Effector memory CD8-positive, alpha-beta T cell (primary cell): ENCODE data around the gene FGR.

ENCODE experiments used
- ATAC-seq: fragments of 150-1000 bp; cut with Tn5 transposase; replicated peaks from 2 replicates; pipeline ENCODE4 v1.10.0; 2021; ENCODE audit warnings: mild to moderate bottlenecking, moderate library complexity
- DNase-seq, 3 experiments: peaks; one replicate each; pipeline ENCODE4 v3.0.0; 2021
- H3K27ac Mint-ChIP-seq, 2 donors: one replicate each; pipeline ENCODE4 v1.8.0; 2022; ENCODE audit warnings: mild to moderate bottlenecking in 2 of 2, mixed read lengths in 2 of 2, moderate library complexity in 2 of 2
- H3K27me3 Mint-ChIP-seq, 2 donors: one replicate each; pipeline ENCODE4 v1.8.0; 2022; ENCODE audit warnings: mixed read lengths in 2 of 2
- H3K36me3 Mint-ChIP-seq: one replicate; pipeline ENCODE4 v1.8.0; 2022; ENCODE audit warnings: mild to moderate bottlenecking, moderate library complexity, mixed read lengths; ENCODE audit not compliant: insufficient read depth
- H3K4me1 Mint-ChIP-seq, 2 donors: one replicate each; pipeline ENCODE4 v1.8.0; 2022; ENCODE audit warnings: low read depth in 2 of 2, mixed read lengths in 2 of 2
- H3K4me3 Mint-ChIP-seq, 2 donors: one replicate each; pipeline ENCODE4 v1.8.0; 2022; ENCODE audit warnings: mild to moderate bottlenecking in 2 of 2, mixed read lengths in 2 of 2, moderate library complexity in 2 of 2
- H3K9me3 Mint-ChIP-seq, 2 donors: one replicate each; pipeline ENCODE4 v1.8.0; 2022; ENCODE audit warnings: mixed read lengths in 2 of 2

The FGR gene

DNA sequence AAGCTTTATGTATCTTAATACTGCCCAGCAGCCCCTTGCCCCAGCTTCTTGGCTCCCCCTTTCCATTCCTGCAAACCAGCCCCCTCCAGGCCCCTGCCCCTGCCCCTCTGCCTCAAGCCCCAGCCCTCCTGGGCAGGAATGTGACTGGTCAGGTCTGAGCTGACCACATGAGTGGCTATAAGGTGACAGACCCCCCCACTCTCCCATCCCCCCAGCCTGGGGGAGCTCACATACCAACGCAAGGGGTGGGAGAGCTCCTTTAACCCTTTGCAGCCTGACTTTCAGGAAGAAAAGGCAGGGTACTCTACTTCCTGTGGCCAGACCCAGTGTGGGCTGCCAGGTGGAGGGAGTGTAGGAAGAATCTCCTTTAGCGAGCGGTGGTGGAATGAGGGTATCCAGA lies 64.2 kb downstream of the FGR start:
- Mint-ChIP-seq H3K36me3 (peaks cover 2% of the 10 kb centered on the region), H3K4me3 (no peak overlapping the region), H3K4me1 (peaks cover 28 to 44% of the 10 kb centered on the region in 2 donors), H3K27ac (peak overlapping the region; percentile 76 to 84), H3K9me3 (no peaks in the 10 kb centered on the region), H3K27me3 (no peaks in the 10 kb centered on the region)
- no peak for DNase-seq
- no peak for ATAC-seq

- H3K4me1 Mint-ChIP-seq, result peaks cover 28 to 44% of the 10 kb centered on the region in 2 donors
- H3K4me3 Mint-ChIP-seq, result peak overlapping the region in 1 of 2 donors; percentile 76
- DNase-seq, result no peak
- no peaks in the 10 kb centered on the region for H3K9me3 Mint-ChIP-seq
- H3K36me3 Mint-ChIP-seq, result peaks cover 2% of the 10 kb centered on the region
- no peaks in the 10 kb centered on the region for H3K27me3 Mint-ChIP-seq
- H3K27ac Mint-ChIP-seq, result peak overlapping the region; percentile 76 to 84
- no peak for ATAC-seq
Measured at GRCh38 chr1:27570356-27570755, 64.6 kb downstream of the FGR start.

- Mint-ChIP-seq H3K9me3 (no peaks in the 10 kb centered on the region), H3K4me1 (peaks cover 28 to 44% of the 10 kb centered on the region in 2 donors), H3K36me3 (peaks cover 2% of the 10 kb centered on the region), H3K27me3 (no peaks in the 10 kb centered on the region), H3K27ac (peak overlapping the region; percentile 76 to 84), H3K4me3 (peak overlapping the region; percentile 75 to 76)
- no peak for DNase-seq
- ATAC-seq, result no peak
Measured at GRCh38 chr1:27569506-27570291, 65.3 kb downstream of the FGR start.

- Mint-ChIP-seq H3K9me3 (no peaks in the 10 kb centered on the region), H3K4me1 (peaks cover 26 to 40% of the 10 kb centered on the region in 2 donors), H3K4me3 (peak overlapping the region; percentile 75 to 76), H3K36me3 (peaks cover 2% of the 10 kb centered on the region), H3K27ac (peak overlapping the region; percentile 76 to 84), H3K27me3 (no peaks in the 10 kb centered on the region)
- DNase-seq, result no peak
- peak; percentile 9 for ATAC-seq
Measured at GRCh38 chr1:27569088-27569460, 65.9 kb downstream of the FGR start.

GRCh38 chr1:27568300-27569087 lies 66.5 kb downstream of the FGR start:
- Mint-ChIP-seq H3K4me1 (peaks cover 24 to 35% of the 10 kb centered on the region in 2 donors), H3K27me3 (no peaks in the 10 kb centered on the region), H3K27ac (peak overlapping the region; percentile 76 to 84), H3K4me3 (peak overlapping the region; percentile 75 to 76), H3K9me3 (no peaks in the 10 kb centered on the region), H3K36me3 (peaks cover 2% of the 10 kb centered on the region)
- DNase-seq (peak; percentile 84 to 90 (median 85)), ATAC-seq (peak; percentile 84)

DNA sequence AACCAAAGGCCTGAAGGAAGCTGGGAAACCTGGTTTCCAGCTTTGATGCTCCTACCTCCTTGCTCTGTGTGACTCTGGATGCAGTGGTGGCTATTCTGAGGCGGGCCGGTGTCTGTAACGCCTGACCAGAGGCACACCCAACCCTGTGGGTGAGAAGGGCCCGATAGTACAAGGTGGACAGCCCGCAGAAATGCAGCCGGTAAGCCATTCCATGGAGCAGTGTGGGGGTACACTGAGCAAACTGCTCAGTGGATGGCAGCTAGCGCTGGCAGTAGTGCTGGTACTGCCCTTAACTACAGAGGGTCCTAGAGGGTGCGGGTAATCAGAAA lies 67.0 kb downstream of the FGR start:
- DNase-seq (no peak), ATAC-seq (peak; percentile 1)
- Mint-ChIP-seq H3K36me3 (peaks cover 2% of the 10 kb centered on the region), H3K27ac (no peak overlapping the region), H3K27me3 (no peaks in the 10 kb centered on the region), H3K9me3 (no peaks in the 10 kb centered on the region), H3K4me1 (peaks cover 25 to 34% of the 10 kb centered on the region in 2 donors), H3K4me3 (peak overlapping the region; percentile 60 to 76)

DNA sequence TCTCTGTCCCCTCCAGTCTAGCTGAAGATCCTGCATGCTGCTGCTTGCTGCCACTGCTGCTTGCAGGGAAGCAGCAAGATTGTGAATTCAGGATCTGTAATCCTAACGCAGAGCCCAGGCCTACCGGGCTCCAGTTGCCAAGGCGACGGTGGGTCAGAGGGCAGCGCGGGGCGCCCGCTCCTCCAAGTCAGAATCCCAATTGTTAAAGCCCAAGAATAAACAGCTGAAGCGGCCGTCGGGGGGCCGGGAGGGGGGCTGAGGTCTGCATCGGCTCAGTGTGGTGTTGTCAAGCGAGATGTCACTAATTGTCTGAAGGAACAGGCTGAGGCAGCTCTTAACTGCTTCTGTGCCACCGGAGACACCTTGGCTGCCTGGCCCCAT lies 67.8 kb downstream of the FGR start:
- ATAC-seq (no peak), DNase-seq (no peak)
- Mint-ChIP-seq H3K9me3 (no peaks in the 10 kb centered on the region), H3K36me3 (peaks cover 2% of the 10 kb centered on the region), H3K4me3 (no peak overlapping the region), H3K27ac (no peak overlapping the region), H3K27me3 (no peaks in the 10 kb centered on the region), H3K4me1 (peaks cover 22 to 28% of the 10 kb centered on the region in 2 donors)

- Mint-ChIP-seq H3K4me1 (peaks cover 24 to 30% of the 10 kb centered on the region in 2 donors), H3K27ac (no peak overlapping the region), H3K4me3 (peak overlapping the region in 1 of 2 donors; percentile 46), H3K9me3 (no peaks in the 10 kb centered on the region), H3K27me3 (no peaks in the 10 kb centered on the region), H3K36me3 (peaks cover 2% of the 10 kb centered on the region)
- DNase-seq, result no peak
- no peak for ATAC-seq
Measured at GRCh38 chr1:27566462-27567145, 68.4 kb downstream of the FGR start.

DNA sequence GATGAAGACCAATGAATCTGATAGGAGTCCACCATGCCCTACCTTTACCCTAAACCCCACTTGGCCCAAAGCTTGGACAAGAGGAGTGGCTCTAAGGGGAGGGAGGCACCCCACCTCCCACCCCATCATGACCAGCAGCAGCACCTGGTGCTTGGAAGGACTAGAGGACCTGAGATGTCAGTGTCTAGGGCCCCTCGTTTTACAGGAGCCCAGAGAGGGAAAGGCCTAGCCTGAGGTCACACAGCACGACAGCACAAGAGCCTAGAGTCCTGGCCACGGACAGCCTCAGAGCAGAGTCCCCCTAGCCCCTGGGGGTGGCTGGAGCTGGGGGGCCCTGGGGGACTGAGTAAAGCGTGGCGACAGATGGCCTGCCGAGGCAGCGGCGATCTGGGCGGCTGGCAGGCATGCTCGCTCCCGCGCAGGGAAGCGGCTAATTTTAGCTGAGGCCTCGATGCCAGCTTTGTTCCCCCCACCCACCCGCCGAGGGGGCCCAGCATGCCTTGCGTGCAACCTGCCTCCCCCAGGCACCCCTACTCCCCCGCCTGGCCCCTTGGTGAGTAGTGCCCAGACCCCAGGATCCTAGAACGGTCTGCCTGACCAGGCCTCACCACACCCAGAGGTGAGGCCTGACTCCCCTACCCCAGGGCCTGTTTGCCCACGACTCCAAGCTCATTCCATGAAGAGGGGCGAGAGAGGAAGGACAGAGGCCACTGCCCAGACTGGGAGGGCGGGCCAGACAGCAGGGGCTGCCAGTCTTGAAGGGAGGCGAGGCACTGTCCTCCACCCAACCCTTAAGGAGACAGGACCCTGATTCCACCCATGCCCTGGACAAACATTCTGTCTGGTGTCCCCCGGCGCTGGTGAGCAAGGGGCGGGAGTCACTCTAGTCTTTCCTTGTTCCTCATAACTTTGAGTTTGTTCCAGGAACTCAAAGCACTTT lies 70.0 kb downstream of the FGR start:
- Mint-ChIP-seq H3K27ac (no peak overlapping the region), H3K4me3 (no peak overlapping the region), H3K36me3 (no peaks in the 10 kb centered on the region), H3K9me3 (no peaks in the 10 kb centered on the region), H3K4me1 (peaks cover 27 to 36% of the 10 kb centered on the region in 2 donors), H3K27me3 (no peaks in the 10 kb centered on the region)
- ATAC-seq (no peak), DNase-seq (no peak)

GRCh38 chr1:27563591-27564471 lies 71.2 kb downstream of the FGR start:
- no peaks in the 10 kb centered on the region for H3K36me3 Mint-ChIP-seq

GRCh38 chr1:27563341-27563590 lies 71.7 kb downstream of the FGR start:
- Mint-ChIP-seq H3K27ac (no peak overlapping the region), H3K27me3 (no peaks in the 10 kb centered on the region), H3K36me3 (no peaks in the 10 kb centered on the region), H3K4me3 (no peak overlapping the region), H3K4me1 (peaks cover 24 to 34% of the 10 kb centered on the region in 2 donors), H3K9me3 (no peaks in the 10 kb centered on the region)
- ATAC-seq (no peak), DNase-seq (no peak)

More at GRCh38 chr1:27563591-27564471, 71.2 kb downstream of the FGR start:
- Mint-ChIP-seq H3K4me1 (peaks cover 24 to 37% of the 10 kb centered on the region in 2 donors), H3K4me3 (no peak overlapping the region), H3K27me3 (no peaks in the 10 kb centered on the region), H3K9me3 (no peaks in the 10 kb centered on the region), H3K27ac (no peak overlapping the region)
- ATAC-seq (no peak), DNase-seq (no peak)
